WTC11 (cell line): ENCODE data around the gene RHOA. TPM values are rescaled to one million over a fixed set of nuclear protein-coding genes. Genes with fewer than 3 reads are reported as not detected.

ENCODE experiments used
- ARID4B ChIP-seq: sonication (generic); formaldehyde crosslinking; IDR thresholded peaks from 2 replicates; pipeline ENCODE4 v1.8.0; 2023; ENCODE audit warnings: missing genetic modification reagents, mild to moderate bottlenecking, borderline replicate concordance
- CBFB ChIP-seq: sonication (generic); formaldehyde crosslinking; IDR thresholded peaks from 2 replicates; pipeline ENCODE4 v1.8.1; 2022; ENCODE audit warnings: mild to moderate bottlenecking, low read depth, missing genetic modification reagents
- CREM ChIP-seq: sonication (generic); formaldehyde crosslinking; IDR thresholded peaks from 2 replicates; pipeline ENCODE4 v1.8.1; 2022; ENCODE audit warnings: mild to moderate bottlenecking, missing genetic modification reagents, moderate library complexity
- E2F4 ChIP-seq: sonication (generic); formaldehyde crosslinking; IDR thresholded peaks from 2 replicates; pipeline ENCODE4 v1.8.1; 2022; ENCODE audit warnings: low read depth, mild to moderate bottlenecking, moderate library complexity, missing genetic modification reagents, borderline replicate concordance
- ELF4 ChIP-seq: sonication (generic); formaldehyde crosslinking; IDR thresholded peaks from 2 replicates; pipeline ENCODE4 v1.8.1; 2022; ENCODE audit warnings: low read depth, mild to moderate bottlenecking, moderate library complexity, missing genetic modification reagents
- ESRRA ChIP-seq: sonication (generic); formaldehyde crosslinking; IDR thresholded peaks from 2 replicates; pipeline ENCODE4 v1.8.1; 2022; ENCODE audit warnings: mild to moderate bottlenecking, missing genetic modification reagents, borderline replicate concordance
- FOXP1 ChIP-seq: sonication (generic); formaldehyde crosslinking; IDR thresholded peaks from 2 replicates; pipeline ENCODE4 v1.8.0; 2022; ENCODE audit warnings: missing genetic modification reagents, mild to moderate bottlenecking, moderate library complexity, borderline replicate concordance
- GRHL2 ChIP-seq: fragments of 250-450 bp; sonication (Bioruptor Pico); IDR thresholded peaks from 2 replicates; pipeline ENCODE4 v1.8.0; 2022; ENCODE audit warnings: mild to moderate bottlenecking, moderate library complexity; ENCODE audit not compliant: insufficient replicate concordance, severe bottlenecking
- HMGA2 ChIP-seq: fragments of 250-450 bp; sonication (Bioruptor Pico); IDR thresholded peaks from 2 replicates; pipeline ENCODE4 v1.4.0; 2021; ENCODE audit warnings: mild to moderate bottlenecking, moderate library complexity
- IRF2 ChIP-seq: sonication (generic); formaldehyde crosslinking; IDR thresholded peaks from 2 replicates; pipeline ENCODE4 v1.8.0; 2022; ENCODE audit warnings: low read depth, missing genetic modification reagents, borderline replicate concordance
- MLX ChIP-seq: sonication (generic); formaldehyde crosslinking; IDR thresholded peaks from 2 replicates; pipeline ENCODE4 v1.8.1; 2023; ENCODE audit warnings: mild to moderate bottlenecking, missing genetic modification reagents, moderate library complexity
- NFATC4 ChIP-seq: fragments of 250-450 bp; sonication (Bioruptor Pico); IDR thresholded peaks from 2 replicates; pipeline ENCODE4 v1.9.0; 2021; ENCODE audit warnings: mild to moderate bottlenecking
- NFYB ChIP-seq: sonication (generic); formaldehyde crosslinking; conservative IDR thresholded peaks from 2 replicates; pipeline ENCODE4 v1.8.0; 2022; ENCODE audit warnings: low read depth, missing genetic modification reagents
- NR2C2 ChIP-seq: sonication (generic); formaldehyde crosslinking; IDR thresholded peaks from 2 replicates; pipeline ENCODE4 v1.8.0; 2022; ENCODE audit warnings: mild to moderate bottlenecking, missing genetic modification reagents
- OVOL2 ChIP-seq: fragments of 250-450 bp; sonication (Bioruptor Pico); IDR thresholded peaks from 2 replicates; pipeline ENCODE4 v1.9.0; 2021; ENCODE audit warnings: mild to moderate bottlenecking, borderline replicate concordance
- RORB ChIP-seq: fragments of 250-450 bp; sonication (Bioruptor Pico); IDR thresholded peaks from 2 replicates; pipeline ENCODE4 v1.9.0; 2021; ENCODE audit warnings: mild to moderate bottlenecking
- SMAD3 ChIP-seq: sonication (generic); formaldehyde crosslinking; IDR thresholded peaks from 2 replicates; pipeline ENCODE4 v1.8.0; 2022; ENCODE audit warnings: missing genetic modification reagents, mild to moderate bottlenecking, borderline replicate concordance
- ZNF281 ChIP-seq: sonication (generic); formaldehyde crosslinking; IDR thresholded peaks from 2 replicates; pipeline ENCODE4 v1.8.0; 2023; ENCODE audit warnings: mild to moderate bottlenecking, missing genetic modification reagents
- ZNF425 ChIP-seq: fragments of 250-450 bp; sonication (Bioruptor Pico); conservative IDR thresholded peaks from 2 replicates; pipeline ENCODE4 v1.9.0; 2021; ENCODE audit warnings: mild to moderate bottlenecking
- ZSCAN18 ChIP-seq: fragments of 250-450 bp; sonication (Bioruptor Pico); IDR thresholded peaks from 2 replicates; pipeline ENCODE4 v2.1.2; 2022; ENCODE audit warnings: mild to moderate bottlenecking, moderate library complexity
- total RNA-seq: library from RNA; stranded (reverse); gene quantifications from 3 replicates; pipeline ENCODE4 v1.2.3, GENCODE V29; 2021

Gene RHOA
- total RNA-seq, 1 experiment from 2014 or later: 367 TPM

GRCh38 chr3:49339941-49340800 lies 71.6 kb downstream of the RHOA start, which contains the start of gene USP4 (continued):
- TF ChIP-seq ARID4B (CRISPR knock-in tag) (peak; percentile 83), ZSCAN18 (CRISPR knock-in tag) (no peak), GRHL2 (CRISPR knock-in tag) (no peak), NFATC4 (CRISPR knock-in tag) (no peak), NR2C2 (CRISPR knock-in tag) (no peak; the same call in 1 of the 2 replicates), ELF4 (CRISPR knock-in tag) (no peak), HMGA2 (CRISPR knock-in tag) (no peak), E2F4 (CRISPR knock-in tag) (no peak), FOXP1 (CRISPR knock-in tag) (peak; percentile 97), MLX (CRISPR knock-in tag) (no peak), RORB (CRISPR knock-in tag) (no peak), OVOL2 (no peak), ESRRA (peak; percentile 87), SMAD3 (CRISPR knock-in tag) (no peak; the same call in 1 of the 2 replicates), NFYB (CRISPR knock-in tag) (0 out of 2 replicates have a peak, but pooled peaks have one; percentile 23), ZNF425 (CRISPR knock-in tag) (no peak), IRF2 (no peak), ZNF281 (CRISPR knock-in tag) (peak; percentile 56; the same call in 1 of the 2 replicates), CREM (CRISPR knock-in tag) (0 out of 2 replicates have a peak, but pooled peaks have one; percentile 52), CBFB (0 out of 2 replicates have a peak, but pooled peaks have one; percentile 44)
- TF ChIP-seq, all 79 proteins: peak for 39
